ENCODE results near the gene MYO5B.

- no peak for TF ChIP-seq CTCF (IDR thresholded peaks at IDR 0.05)
- TF ChIP-seq POLR2A (IDR thresholded peaks at IDR 0.05), result no peak
Observed at GRCh38 chr18:49973592-49973991, 221.4 kb downstream of the MYO5B start.
